ENCODE measurements around the gene CDC42.
A peak's percentile ranks its signal among the peaks of the same experiment; 100 is the strongest.
"Not testable (repeated sequence)": the region's sequence is repeated elsewhere in the genome, so short reads cannot be mapped to it uniquely, and the experiment has no call there.

CDC42 gene

GRCh38 chr1:22018583-22019559 lies 33.6 kb upstream of the CDC42 start:
- peak overlapping the region; percentile 49 for H3K27ac ChIP-seq (ENCODE audit: insufficient read depth, low read length, poor library complexity, severe bottlenecking)
- H3K4me3 ChIP-seq (ENCODE audit: insufficient read depth, low read depth, low read length, poor library complexity, severe bottlenecking), result no peak overlapping the region
- H3K4me1 ChIP-seq (ENCODE audit: control insufficient read depth, insufficient read depth, low read length, poor library complexity, severe bottlenecking), result peaks cover 10% of the 10 kb centered on the region
- peak; percentile 32 to 41 (median 38) for DNase-seq
- no peaks in the 10 kb centered on the region for H3K27me3 ChIP-seq (replicated peaks; ENCODE audit: control insufficient read depth, insufficient read depth, low read length, poor library complexity, severe bottlenecking)
- H3K36me3 ChIP-seq (ENCODE audit: control insufficient read depth, insufficient read depth, low read length), result no peaks in the 10 kb centered on the region
- no peaks in the 10 kb centered on the region for H3K9me3 ChIP-seq (ENCODE audit: control insufficient read depth, low read length)

GRCh38 chr1:22021061-22021460 lies 31.4 kb upstream of the CDC42 start:
- Histone ChIP-seq H3K27ac (ENCODE audit: insufficient read depth, low read length, poor library complexity, severe bottlenecking) (no peak overlapping the region), H3K4me1 (ENCODE audit: control insufficient read depth, insufficient read depth, low read length, poor library complexity, severe bottlenecking) (peaks cover 19% of the 10 kb centered on the region), H3K9me3 (ENCODE audit: control insufficient read depth, low read length) (no peaks in the 10 kb centered on the region), H3K27me3 (replicated peaks; ENCODE audit: control insufficient read depth, insufficient read depth, low read length, poor library complexity, severe bottlenecking) (no peaks in the 10 kb centered on the region), H3K36me3 (ENCODE audit: control insufficient read depth, insufficient read depth, low read length) (no peaks in the 10 kb centered on the region), H3K4me3 (ENCODE audit: insufficient read depth, low read depth, low read length, poor library complexity, severe bottlenecking) (no peak overlapping the region)
- no peak for DNase-seq

GRCh38 chr1:22024485-22025367 lies 27.8 kb upstream of the CDC42 start:
- H3K9me3 ChIP-seq (ENCODE audit: control insufficient read depth, low read length), result no peaks in the 10 kb centered on the region
- H3K27me3 ChIP-seq (replicated peaks; ENCODE audit: control insufficient read depth, insufficient read depth, low read length, poor library complexity, severe bottlenecking), result no peaks in the 10 kb centered on the region
- peaks cover 25% of the 10 kb centered on the region for H3K4me1 ChIP-seq (ENCODE audit: control insufficient read depth, insufficient read depth, low read length, poor library complexity, severe bottlenecking)
- peak overlapping the region; percentile 100 for H3K27ac ChIP-seq (ENCODE audit: insufficient read depth, low read length, poor library complexity, severe bottlenecking)
- no peaks in the 10 kb centered on the region for H3K36me3 ChIP-seq (ENCODE audit: control insufficient read depth, insufficient read depth, low read length)
- H3K4me3 ChIP-seq (ENCODE audit: insufficient read depth, low read depth, low read length, poor library complexity, severe bottlenecking), result peak overlapping the region; percentile 96
- peak; percentile 73 to 79 (median 76) for DNase-seq

GRCh38 chr1:22025368-22026155 lies 26.9 kb upstream of the CDC42 start:
- Histone ChIP-seq H3K27ac (ENCODE audit: insufficient read depth, low read length, poor library complexity, severe bottlenecking) (peak overlapping the region; percentile 100), H3K27me3 (replicated peaks; ENCODE audit: control insufficient read depth, insufficient read depth, low read length, poor library complexity, severe bottlenecking) (no peaks in the 10 kb centered on the region), H3K4me3 (ENCODE audit: insufficient read depth, low read depth, low read length, poor library complexity, severe bottlenecking) (peak overlapping the region; percentile 96), H3K9me3 (ENCODE audit: control insufficient read depth, low read length) (no peaks in the 10 kb centered on the region), H3K36me3 (ENCODE audit: control insufficient read depth, insufficient read depth, low read length) (no peaks in the 10 kb centered on the region), H3K4me1 (ENCODE audit: control insufficient read depth, insufficient read depth, low read length, poor library complexity, severe bottlenecking) (peaks cover 30% of the 10 kb centered on the region)
- peak; percentile 82 to 85 (median 83) for DNase-seq

- Histone ChIP-seq H3K4me3 (ENCODE audit: insufficient read depth, low read depth, low read length, poor library complexity, severe bottlenecking) (no peak overlapping the region), H3K27ac (ENCODE audit: insufficient read depth, low read length, poor library complexity, severe bottlenecking) (peak overlapping the region; percentile 100), H3K4me1 (ENCODE audit: control insufficient read depth, insufficient read depth, low read length, poor library complexity, severe bottlenecking) (peaks cover 42% of the 10 kb centered on the region)
Observed at GRCh38 chr1:22026924-22027289, 25.6 kb upstream of the CDC42 start.

GRCh38 chr1:22030057-22030456 lies 22.5 kb upstream of the CDC42 start:
- Histone ChIP-seq H3K27me3 (replicated peaks; ENCODE audit: control insufficient read depth, insufficient read depth, low read length, poor library complexity, severe bottlenecking) (no peaks in the 10 kb centered on the region), H3K27ac (ENCODE audit: insufficient read depth, low read length, poor library complexity, severe bottlenecking) (no peak overlapping the region), H3K4me3 (ENCODE audit: insufficient read depth, low read depth, low read length, poor library complexity, severe bottlenecking) (no peak overlapping the region), H3K36me3 (ENCODE audit: control insufficient read depth, insufficient read depth, low read length) (no peaks in the 10 kb centered on the region), H3K4me1 (ENCODE audit: control insufficient read depth, insufficient read depth, low read length, poor library complexity, severe bottlenecking) (peaks cover 27% of the 10 kb centered on the region), H3K9me3 (ENCODE audit: control insufficient read depth, low read length) (no peaks in the 10 kb centered on the region)
- DNase-seq, result no peak

More at GRCh38 chr1:22026924-22027289, 25.6 kb upstream of the CDC42 start:
- Histone ChIP-seq H3K27me3 (replicated peaks; ENCODE audit: control insufficient read depth, insufficient read depth, low read length, poor library complexity, severe bottlenecking) (no peaks in the 10 kb centered on the region), H3K36me3 (ENCODE audit: control insufficient read depth, insufficient read depth, low read length) (no peaks in the 10 kb centered on the region), H3K9me3 (ENCODE audit: control insufficient read depth, low read length) (no peaks in the 10 kb centered on the region)
- DNase-seq, result no peak

GRCh38 chr1:22030473-22030872 lies 22.0 kb upstream of the CDC42 start:
- Histone ChIP-seq H3K36me3 (ENCODE audit: control insufficient read depth, insufficient read depth, low read length) (no peaks in the 10 kb centered on the region), H3K4me3 (ENCODE audit: insufficient read depth, low read depth, low read length, poor library complexity, severe bottlenecking) (no peak overlapping the region), H3K27ac (ENCODE audit: insufficient read depth, low read length, poor library complexity, severe bottlenecking) (no peak overlapping the region), H3K27me3 (replicated peaks; ENCODE audit: control insufficient read depth, insufficient read depth, low read length, poor library complexity, severe bottlenecking) (no peaks in the 10 kb centered on the region), H3K9me3 (ENCODE audit: control insufficient read depth, low read length) (no peaks in the 10 kb centered on the region), H3K4me1 (ENCODE audit: control insufficient read depth, insufficient read depth, low read length, poor library complexity, severe bottlenecking) (peaks cover 27% of the 10 kb centered on the region)
- no peak for DNase-seq

- H3K36me3 ChIP-seq (ENCODE audit: control insufficient read depth, insufficient read depth, low read length), result no peaks in the 10 kb centered on the region
- H3K4me3 ChIP-seq (ENCODE audit: insufficient read depth, low read depth, low read length, poor library complexity, severe bottlenecking), result peak overlapping the region; percentile 32
- H3K4me1 ChIP-seq (ENCODE audit: control insufficient read depth, insufficient read depth, low read length, poor library complexity, severe bottlenecking), result peaks cover 24% of the 10 kb centered on the region
- H3K27ac ChIP-seq (ENCODE audit: insufficient read depth, low read length, poor library complexity, severe bottlenecking), result peak overlapping the region; percentile 60
- no peak for DNase-seq
- no peaks in the 10 kb centered on the region for H3K27me3 ChIP-seq (replicated peaks; ENCODE audit: control insufficient read depth, insufficient read depth, low read length, poor library complexity, severe bottlenecking)
- no peaks in the 10 kb centered on the region for H3K9me3 ChIP-seq (ENCODE audit: control insufficient read depth, low read length)
Observed at GRCh38 chr1:22031214-22031962, 21.1 kb upstream of the CDC42 start.

GRCh38 chr1:22034834-22035233 lies 17.7 kb upstream of the CDC42 start:
- H3K9me3 ChIP-seq (ENCODE audit: control insufficient read depth, low read length); DNase-seq; H3K27ac ChIP-seq (ENCODE audit: insufficient read depth, low read length, poor library complexity, severe bottlenecking); H3K4me3 ChIP-seq (ENCODE audit: insufficient read depth, low read depth, low read length, poor library complexity, severe bottlenecking); H3K36me3 ChIP-seq (ENCODE audit: control insufficient read depth, insufficient read depth, low read length); H3K27me3 ChIP-seq (replicated peaks; ENCODE audit: control insufficient read depth, insufficient read depth, low read length, poor library complexity, severe bottlenecking): not testable (repeated sequence)
- peaks cover 32% of the 10 kb centered on the region for H3K4me1 ChIP-seq (ENCODE audit: control insufficient read depth, insufficient read depth, low read length, poor library complexity, severe bottlenecking)
